Effector CD4-positive, alpha-beta T cell (primary cell): ENCODE data around the gene GALE.
"Not testable (repeated sequence)": the region's sequence is repeated elsewhere in the genome, so short reads cannot be mapped to it uniquely, and the experiment has no call there.

ENCODE experiments used
- DNase-seq: peaks from one replicate; pipeline ENCODE4 v3.0.0-alpha.2; 2020
- total RNA-seq: gene quantifications from one replicate; lab custom pipeline; 2026; lab: John Stamatoyannopoulos, UW

The GALE gene
- 7.5 reads per million, percentile 26 among the genes with 10 or more reads in this experiment for total RNA-seq

DNA sequence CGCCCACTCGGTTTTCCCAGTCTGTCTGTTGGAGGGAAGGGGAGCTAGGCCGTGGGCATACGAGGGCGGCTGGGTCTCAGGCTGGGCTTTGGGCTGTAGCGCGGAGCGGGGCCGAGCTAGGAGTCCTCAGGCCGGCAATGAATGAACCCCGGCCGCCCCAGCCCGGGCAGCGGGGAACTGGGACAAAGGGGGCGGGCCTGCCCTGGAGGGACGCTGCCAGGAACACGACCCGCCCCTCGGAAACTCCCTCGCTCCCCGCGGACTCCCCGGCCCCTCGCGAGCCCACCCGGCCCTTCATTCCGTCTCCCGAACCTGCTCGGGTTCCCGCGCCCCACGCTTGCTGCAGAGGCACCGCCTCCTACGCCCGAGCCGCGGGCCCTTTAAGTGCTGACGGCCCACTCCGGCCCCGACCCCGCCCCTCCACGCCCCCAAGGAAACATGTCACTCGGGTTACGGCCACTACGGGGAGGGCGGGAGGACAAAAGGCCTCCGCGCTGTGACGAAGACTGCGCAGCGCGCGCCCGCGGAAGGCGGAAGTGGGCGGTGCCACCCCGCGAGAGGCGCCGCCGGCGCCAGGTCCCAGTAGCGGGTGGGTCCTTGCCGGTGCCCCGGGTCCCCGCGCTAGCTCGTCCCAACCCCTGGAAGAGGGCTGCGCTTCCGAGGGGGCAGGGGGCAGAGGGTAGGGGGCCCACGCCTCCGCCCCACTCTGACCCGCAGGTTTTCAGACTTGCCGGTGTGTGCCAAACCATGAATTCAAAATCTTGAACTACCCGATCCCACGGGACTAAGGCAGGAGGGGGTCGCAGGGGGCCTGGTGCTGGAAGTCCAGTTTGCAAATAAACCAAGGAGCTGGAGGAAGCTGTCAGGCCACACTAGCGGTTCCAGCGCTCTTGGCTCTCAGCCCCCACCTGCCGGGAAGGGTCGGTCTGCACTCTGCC lies at the start of gene GALE:
GALE (minus strand) TSS at position 355 of the 938 bp plus-strand sequence. CDS start 1,747 bp downstream, outside the sequence.
- peak; percentile 94 for DNase-seq

DNA sequence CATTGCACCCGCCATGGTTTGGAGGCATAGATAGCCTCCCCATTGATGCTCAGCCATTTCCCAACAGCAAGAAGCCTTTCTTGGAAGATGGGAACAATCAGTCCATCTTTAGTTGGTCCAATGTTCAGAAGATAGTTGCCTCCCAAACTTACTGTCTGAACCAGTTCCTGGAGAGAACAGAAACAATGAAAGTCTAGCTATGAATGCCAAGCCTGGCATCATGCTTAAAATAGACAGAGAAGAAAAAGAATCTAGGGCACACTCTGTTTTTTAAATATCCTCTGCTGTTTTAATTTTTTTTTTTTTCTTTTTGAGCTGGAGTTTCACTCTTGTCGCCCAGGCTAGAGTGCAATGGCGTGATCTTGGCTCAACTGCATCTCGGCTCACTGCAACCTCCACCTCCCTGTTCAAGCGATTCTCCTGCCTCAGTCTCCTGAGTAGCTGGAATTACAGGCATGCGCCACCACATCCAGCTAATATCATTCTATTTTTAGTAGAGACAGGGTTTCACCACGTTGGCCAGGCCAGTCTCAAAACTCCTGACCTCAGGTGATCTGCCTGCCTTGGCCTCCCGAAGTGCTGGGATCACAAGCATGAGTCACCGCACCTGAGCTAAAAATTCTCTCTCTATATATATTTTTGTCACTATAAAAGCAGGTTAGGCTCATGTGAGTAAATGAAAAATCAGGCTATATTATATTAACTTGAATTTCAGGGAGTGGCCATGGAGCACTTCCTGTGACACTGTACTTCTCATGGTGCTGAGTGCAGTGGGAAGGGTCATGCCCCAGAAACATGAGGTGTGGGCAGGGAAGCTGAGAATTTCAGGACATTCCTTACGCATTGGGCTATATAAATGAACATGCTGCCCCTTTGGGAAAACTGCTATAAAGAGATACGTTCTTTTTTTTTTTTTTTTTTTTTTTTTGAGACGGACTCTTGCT lies 48.4 kb upstream of the GALE start:
- no peak for DNase-seq

DNA sequence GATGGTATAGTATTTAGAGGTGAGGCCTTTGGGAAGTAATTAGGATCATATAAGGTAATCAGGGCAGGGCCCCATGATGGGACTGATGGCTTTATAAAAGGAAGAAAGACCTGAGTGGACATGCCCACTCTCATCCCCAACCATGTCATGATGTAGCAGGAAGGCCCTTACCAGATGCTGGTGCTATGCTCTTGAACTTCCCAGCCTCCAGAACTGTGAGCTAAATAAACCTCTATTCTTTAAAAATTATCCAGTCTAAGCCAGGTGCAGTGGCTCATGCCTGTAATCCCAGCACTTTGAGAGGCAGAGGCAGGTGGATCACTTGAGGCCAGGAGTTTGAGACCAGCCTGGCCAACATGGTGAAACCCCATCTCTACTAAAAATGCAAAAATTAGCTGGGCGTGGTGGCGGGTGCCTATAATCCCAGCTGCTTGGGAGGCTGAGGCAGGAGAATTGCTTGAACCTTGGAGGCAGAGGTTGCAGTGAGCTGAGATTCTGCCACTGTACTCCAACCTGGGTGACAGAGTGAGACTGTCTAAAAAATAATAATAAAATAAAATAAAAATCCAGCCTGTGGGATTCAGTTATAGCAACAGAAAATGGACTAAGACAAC lies 47.0 kb upstream of the GALE start:
- DNase-seq, result not testable (repeated sequence)

GRCh38 chr1:23845163-23845562 lies 44.6 kb upstream of the GALE start:
- DNase-seq, result no peak

DNA sequence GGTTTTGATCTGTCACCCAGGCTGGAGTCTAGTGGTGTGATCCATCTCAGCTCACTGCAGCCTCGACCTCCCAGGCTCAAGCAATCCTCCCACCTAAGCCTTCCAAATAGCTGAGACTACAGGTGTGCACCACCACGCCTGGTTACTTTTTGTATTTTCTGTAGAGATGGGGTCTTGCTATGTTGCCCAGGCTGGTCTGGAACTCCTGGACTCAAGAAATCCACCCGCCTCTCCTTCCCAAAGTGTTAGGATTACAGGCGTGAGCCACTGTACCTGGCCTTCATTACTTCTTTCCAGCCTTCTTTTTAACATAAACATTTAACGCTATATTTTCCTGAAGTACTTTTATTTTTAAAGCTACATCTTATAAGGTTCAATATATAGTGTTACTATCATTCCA lies 43.1 kb upstream of the GALE start:
- no peak for DNase-seq

GRCh38 chr1:23838401-23838866 lies 37.9 kb upstream of the GALE start:
- DNase-seq, result peak; percentile 62

GRCh38 chr1:23837908-23838307 lies 37.4 kb upstream of the GALE start:
- no peak for DNase-seq

DNA sequence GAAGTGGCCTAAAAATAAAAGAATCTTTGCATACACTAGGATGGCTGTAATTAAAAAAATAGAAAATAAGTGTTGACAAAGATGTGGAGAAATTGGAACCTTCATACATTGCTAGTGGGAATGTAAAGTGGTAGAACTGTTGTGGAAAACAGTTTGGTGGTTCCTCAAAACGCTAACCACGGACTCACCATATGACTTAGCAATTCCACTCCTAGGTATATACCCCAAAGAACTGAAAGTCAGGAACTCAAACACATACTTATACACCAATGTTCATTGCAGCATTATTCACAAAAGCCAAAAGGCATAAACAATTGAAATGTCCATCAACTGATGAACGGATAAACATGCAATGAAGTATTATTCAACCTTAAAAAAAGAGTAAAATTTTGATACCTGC lies 35.5 kb upstream of the GALE start:
- no peak for DNase-seq

GRCh38 chr1:23834156-23834555 lies 33.6 kb upstream of the GALE start:
- not testable (repeated sequence) for DNase-seq

- no peak for DNase-seq
Measured at GRCh38 chr1:23827717-23828116, 27.2 kb upstream of the GALE start.

GRCh38 chr1:23826590-23826989 lies 26.0 kb upstream of the GALE start:
- not testable (repeated sequence) for DNase-seq

GRCh38 chr1:23825762-23826522 lies 25.4 kb upstream of the GALE start:
- DNase-seq, result no peak

GRCh38 chr1:23825076-23825761 lies 24.7 kb upstream of the GALE start, which contains the start of gene HMGCL:
TSS of gene HMGCL (minus strand) at chr1:23825429. CDS start at chr1:23825415, 14 bp downstream.
- DNase-seq, result peak; percentile 83

DNA sequence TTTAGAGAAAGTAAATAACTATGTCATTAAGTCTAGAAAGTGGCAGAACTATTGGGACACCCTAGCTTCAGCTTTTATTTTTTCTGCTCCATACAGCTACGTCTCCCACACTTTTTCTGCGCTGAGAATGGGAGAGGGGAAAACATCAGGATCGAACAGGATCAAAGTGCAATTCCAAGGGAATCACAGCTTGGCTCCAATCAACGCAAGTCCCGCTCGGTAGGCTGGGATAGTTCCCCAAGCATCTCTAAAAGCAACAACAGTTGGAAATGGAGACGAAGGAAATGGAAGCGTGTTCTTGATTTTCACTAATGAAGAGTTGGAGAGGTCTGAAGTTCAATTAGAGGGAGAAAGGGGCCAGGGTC lies 24.1 kb upstream of the GALE start:
- DNase-seq, result no peak

GRCh38 chr1:23823767-23824166 lies 23.2 kb upstream of the GALE start:
- no peak for DNase-seq

DNA sequence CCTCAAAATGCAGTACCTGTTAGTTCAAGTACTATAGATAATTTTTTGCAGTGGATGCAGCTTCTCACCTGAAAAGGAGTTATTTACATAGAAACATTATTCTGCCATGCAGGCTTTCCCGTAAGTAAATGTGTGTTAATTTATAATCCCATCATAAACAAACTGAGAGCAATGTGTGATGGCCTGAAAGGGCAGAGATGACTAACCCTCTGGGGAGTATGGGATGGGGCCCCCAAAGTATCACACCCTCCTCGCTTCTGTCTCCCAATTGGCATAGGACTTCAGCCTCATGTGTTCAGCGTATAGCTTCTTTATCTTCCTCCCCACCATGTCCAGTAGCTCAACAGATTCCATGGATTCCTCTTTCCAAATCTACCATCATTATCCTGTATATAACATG lies 17.1 kb upstream of the GALE start:
- DNase-seq, result no peak

- DNase-seq, result no peak
Measured at GRCh38 chr1:23816906-23817305, 16.4 kb upstream of the GALE start.

DNA sequence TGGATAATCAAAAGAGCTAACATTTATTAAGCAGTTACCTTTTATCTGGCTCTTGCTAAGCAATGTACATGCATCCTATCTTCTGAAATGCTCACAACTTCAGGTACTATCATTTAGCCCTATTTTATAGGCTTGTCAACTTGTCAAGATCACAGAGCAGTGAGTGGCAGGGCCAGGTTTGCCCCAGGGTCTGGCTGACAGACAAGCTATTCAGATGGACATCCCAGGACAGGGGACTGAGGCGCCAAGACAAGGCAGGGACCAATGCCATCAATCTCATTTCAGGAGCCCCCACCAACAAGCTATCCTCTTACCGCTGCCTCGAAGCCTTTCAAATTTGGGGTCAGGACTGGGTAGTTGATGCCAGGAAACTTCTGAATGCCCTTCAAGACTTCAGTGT lies 15.8 kb upstream of the GALE start:
- DNase-seq, result no peak

- DNase-seq, result no peak
Measured at GRCh38 chr1:23814016-23814415, 13.5 kb upstream of the GALE start.

DNA sequence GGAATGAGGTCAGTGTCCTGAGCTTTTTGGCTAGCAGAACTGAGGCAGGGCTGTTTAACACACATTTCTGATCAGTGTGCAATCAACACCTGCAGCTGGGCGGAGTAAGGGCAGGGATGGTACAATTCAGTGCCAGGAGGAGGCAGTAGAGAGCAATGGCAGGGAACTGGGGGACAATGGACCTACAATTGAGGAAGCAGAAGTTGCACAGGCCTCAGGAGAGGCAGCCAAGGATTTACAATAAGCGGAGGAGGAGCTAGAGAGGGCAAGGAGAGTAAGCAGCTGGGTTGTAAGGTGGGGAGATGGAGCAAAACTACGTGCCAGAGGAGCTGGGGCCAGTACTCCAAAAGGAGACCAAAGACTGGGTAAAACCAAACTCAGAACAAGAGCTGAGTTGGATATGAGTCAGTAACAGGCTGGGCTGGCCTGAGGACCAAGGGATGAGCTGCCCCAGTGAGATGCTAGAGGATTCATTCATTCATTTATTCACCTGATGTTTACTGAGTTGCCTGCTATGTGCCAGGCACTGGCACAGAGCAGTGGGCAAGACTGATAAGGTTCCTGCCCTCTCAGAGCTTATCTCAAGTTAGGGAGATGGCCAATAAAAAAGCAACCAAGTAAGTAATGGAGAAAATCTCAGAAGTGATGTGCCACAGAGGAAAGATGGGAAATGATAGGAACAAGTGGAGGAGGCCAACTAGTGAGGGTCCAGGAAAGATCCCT lies 10.4 kb upstream of the GALE start:
- peak; percentile 38 for DNase-seq
